ENCODE data around the gene IFITM10.
"Not testable (repeated sequence)": the region's sequence is repeated elsewhere in the genome, so short reads cannot be mapped to it uniquely, and the experiment has no call there.

Gene IFITM10

DNA sequence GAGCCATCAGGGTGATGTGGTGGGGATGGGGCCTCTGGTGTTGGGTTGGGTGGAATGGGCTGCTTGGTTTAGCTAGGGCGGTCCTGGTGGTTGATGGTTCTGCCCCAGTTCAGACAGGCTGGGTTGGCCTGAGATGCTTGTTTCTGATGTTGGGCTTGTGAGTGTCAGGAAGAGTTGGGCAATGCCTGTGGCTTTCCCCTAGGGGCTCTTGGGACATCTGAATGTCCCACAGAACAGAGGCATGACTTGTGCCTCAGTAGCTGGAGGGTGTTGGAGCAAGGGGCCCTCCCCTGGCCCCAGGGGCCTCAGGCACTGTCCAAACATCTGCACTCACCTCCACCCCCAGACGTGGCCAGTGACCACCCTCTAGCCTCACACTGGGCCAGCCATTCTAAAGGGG, 27.3 kb upstream of the IFITM10 start:
- DNase-seq = no peak

DNA sequence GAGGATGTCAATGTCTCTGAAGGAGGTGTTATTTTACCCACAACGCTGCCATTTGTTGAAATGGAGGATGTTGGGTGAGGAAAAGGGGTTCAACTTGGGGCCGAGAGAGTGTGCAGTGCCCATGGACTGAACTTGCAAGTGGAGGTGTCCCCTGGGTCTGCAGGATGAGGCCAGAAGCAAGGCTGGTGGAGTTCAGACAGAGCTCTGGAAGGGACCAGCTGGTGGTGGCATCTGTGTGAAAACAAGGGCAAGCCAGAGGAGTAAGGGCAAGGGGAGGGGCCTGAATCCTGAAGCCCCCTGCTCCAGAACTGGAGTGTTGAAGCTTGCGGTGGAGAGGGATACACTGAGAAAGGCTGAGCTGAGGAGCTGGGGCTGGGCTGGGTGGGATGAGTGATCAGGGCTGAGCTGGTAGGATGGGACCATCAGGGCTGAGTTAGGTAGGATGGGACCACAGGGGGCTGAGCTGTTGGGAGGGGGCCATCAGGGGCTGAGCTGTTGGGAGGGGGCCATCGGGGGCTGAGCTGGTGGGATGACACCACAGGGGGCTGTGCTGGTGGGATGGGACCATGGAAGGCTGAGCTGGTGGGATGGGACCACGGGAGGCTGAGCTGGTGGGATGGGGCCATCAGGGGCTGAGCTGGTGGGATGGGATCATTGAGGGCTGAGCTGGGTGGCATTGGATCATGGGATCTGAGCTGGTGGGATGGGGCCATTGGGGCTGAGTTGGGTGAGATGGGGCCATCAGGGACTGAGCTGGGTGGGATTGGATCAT, 26.7 kb upstream of the IFITM10 start:
- no peak for DNase-seq

- no peak for DNase-seq
These were observed 26.0 kb upstream of the IFITM10 start for GRCh38 chr11:1776331-1776851.

DNA sequence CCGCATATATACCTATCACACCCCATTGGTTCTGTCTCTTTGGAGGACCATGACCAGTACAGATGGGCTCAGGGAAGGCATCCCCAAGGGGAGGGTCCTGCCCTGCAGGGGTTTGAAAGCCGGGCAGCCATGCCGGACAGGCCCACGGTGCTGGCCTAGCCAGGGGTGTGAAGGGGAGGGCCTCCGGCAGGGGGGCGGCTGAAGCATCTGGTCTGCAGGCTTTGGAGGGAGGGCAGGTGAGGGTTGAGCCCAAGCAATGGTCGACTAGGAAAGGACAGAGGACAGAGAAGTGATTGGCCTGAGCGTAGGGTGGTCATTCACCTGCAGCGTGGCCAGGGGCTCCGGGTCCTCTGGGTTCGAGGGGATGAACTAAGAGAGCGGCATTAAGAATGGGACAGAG, 24.5 kb upstream of the IFITM10 start:
- DNase-seq = no peak

DNA sequence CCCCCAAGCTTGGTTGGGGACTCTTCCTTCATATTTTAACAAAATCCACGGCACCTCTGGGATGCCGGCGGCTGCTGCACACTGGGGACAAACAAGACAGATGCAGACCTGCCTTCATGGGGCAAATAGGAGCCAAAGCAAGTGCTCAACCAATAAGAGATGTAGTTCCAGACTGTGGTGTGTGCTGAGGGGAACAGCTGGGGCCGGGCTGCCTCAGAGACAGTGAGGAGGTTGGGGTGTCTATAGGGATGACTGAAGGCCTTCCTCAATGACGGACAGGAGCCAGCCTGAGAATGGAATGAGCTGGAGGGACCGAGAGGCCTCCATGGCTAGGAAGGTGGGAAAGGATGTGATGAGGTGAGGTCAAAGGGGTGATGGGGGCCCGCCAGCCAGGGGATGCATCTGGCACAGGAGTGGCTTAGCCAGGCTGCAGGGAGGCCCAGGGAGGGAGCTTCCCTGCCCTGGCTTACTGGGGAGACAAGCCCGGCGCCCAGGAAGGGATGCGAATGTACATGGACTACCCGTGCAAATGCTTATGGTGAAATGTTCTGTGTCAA, 23.7 kb upstream of the IFITM10 start:
- DNase-seq = no peak

GRCh38 chr11:1773131-1773993, 23.0 kb upstream of the IFITM10 start:
- DNase-seq = no peak

DNA sequence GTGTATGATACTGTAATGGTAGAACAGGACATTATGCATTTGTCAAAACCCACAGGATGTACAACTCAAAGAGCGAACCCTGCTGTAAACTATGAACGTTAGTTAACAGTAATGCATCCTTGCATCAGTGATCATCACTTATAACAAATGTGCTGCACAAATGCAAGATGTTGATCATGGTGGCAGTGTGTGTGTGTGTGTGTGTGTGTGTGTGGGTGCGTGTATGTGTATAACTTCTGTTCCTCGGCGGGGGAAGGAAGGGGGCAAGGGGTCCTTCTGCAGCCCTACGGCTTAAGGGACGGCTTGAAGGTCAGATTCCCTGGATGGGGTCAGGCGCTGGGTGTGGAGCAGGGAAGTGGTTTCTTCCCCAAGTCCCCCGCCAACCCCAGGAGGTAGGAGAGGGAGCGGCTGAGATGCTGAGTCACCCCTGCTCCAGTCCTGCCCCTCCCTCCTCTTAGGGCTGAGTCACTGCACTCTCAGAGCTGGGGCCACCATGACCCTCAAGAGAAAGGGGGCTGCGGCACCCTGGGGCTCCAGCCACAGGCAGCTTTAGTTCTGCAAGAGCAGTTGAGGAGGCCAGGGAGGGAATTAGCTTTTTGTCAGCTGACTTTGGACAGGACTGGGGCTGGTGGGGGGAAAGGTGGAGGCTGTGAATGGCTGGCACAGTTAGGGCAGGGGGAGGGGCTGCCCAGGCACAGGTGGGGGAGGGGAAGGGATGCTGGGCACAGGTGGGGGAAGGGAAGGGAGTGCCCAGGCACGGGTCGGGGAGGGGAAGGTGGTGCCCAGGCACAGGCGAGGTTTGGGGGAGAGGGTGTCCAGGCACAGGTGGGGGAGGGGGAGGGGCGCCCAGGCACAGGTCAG, 22.1 kb upstream of the IFITM10 start:
- peak; percentile 96 for DNase-seq

GRCh38 chr11:1771700-1772099, 21.3 kb upstream of the IFITM10 start:
- no peak for DNase-seq

- no peak for DNase-seq
These were observed 20.9 kb upstream of the IFITM10 start for GRCh38 chr11:1771273-1771672.

- no peak for DNase-seq
These were observed 20.1 kb upstream of the IFITM10 start for GRCh38 chr11:1770528-1770927.

- no peak for DNase-seq
These were observed 19.7 kb upstream of the IFITM10 start for GRCh38 chr11:1770061-1770460.

GRCh38 chr11:1769304-1769936, 19.0 kb upstream of the IFITM10 start:
- DNase-seq = not testable (repeated sequence)

- DNase-seq = no peak
These were observed 17.7 kb upstream of the IFITM10 start for GRCh38 chr11:1768141-1768469.

DNA sequence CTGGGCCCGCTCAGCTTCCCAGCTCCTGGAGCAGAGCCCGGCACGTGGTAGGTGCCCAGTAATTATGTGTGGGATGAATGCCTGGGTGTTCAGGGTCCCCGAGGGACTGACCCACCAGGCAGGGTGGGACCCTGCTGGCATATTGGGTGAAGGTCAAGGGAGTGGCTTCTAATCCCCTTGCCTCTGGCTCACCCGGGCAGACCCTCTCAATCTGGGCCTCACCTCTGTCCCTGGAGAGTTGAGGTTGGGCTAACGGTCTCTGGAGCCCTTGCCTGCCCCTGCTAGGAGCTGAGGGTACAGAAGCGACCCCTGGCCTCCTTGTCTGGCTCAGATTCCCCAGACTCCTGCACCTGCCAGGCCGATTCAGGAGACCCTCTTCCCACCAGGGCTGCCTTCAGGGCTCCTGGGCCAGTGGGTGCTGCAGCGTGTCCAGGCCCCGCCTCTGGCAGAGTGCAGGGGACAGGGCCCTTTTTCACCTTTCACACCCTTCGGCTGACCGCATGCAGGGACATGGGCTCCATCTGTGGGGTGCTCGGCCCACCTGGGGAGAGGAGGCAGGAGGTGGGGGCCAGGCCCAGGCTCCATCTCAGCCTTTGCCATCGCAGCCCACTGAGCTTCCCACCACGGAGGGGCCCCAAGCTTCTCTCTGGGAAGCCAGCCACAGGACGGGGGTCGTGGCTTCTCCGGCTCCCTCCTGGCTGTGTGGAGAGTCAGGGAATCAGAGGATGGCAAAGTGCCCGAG, 17.2 kb upstream of the IFITM10 start:
- DNase-seq = no peak

DNA sequence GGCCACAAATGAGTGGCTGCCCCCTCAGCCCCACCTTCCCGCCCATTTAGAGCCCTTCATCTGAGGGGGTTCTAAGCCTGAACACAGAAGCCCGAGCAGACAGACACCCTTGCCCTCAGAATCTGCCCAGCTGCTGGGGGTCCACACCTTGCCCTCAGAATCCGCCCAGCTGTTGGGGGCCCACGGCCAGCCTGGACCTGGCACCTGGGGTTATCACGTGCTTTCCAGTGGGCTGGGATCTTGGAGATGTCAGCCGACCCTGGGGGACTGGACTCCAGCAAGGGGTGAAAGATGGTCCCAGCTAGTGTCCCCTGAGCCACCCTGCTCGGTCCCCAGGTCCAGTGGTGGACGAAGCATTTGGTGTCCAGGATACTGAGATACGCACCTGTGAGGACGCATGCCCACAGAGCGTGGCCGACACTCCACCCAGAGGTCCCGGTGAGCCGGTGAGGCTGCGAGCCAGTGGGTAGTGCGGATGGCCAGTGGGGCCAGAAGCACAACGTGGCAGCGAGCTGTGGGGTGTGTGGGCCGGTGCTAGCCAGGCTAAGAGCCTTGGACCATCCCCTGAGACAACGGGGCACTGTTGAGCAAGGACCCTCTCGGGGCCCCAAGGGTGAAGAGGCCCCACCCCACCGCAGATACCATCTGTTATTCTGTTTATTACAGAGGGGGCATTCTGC, 16.5 kb upstream of the IFITM10 start:
- no peak for DNase-seq

- DNase-seq = no peak
These were observed 15.7 kb upstream of the IFITM10 start for GRCh38 chr11:1765871-1766718.

DNA sequence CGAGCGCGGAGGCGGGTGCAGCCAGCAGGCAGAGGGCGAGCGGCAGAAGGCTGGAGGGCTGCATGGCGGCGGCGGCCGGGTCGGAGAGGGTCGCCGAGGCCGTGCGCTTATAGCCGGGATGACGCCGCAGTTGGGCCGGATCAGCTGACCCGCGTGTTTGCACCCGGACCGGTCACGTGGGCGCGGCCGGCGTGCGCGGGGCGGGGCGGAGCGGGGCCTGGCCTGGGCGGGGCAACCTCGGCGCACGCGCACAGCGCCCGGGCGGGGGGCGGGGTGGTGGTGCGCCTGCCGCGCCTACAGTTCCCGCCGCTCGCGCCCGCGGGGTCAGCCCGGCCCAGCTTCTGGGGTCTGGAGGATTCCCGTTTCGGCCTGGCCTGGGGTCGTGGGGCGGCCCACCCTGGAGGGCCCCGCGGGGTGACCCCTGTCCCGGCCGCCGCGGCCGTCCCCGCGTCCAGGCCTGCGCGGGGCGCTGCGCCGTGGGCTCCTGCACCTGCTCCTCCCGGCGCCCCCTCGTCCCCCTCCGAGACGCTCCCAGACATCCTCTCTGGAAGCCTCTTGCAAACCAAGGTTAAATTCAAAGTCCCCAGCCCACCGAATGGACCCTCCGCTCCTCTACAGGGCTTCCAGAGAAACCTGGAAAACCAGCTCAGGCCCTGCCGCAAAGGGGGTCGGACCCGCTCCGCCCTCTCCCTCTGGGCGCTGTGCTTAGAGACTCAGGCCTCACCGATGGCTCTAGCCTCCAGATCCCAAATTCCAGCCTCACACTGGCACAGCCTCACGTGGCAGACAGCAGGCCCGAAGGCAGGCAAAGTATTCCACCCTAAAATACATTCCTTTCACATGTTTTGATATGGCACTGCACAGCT, 13.6 kb upstream of the IFITM10 start, which contains the start of gene CTSD:
Gene CTSD (minus strand): TSS at position 132 of the 866 bp plus-strand sequence. CDS start 68 bp downstream, at position 64.
- peak; percentile 100 for DNase-seq

DNA sequence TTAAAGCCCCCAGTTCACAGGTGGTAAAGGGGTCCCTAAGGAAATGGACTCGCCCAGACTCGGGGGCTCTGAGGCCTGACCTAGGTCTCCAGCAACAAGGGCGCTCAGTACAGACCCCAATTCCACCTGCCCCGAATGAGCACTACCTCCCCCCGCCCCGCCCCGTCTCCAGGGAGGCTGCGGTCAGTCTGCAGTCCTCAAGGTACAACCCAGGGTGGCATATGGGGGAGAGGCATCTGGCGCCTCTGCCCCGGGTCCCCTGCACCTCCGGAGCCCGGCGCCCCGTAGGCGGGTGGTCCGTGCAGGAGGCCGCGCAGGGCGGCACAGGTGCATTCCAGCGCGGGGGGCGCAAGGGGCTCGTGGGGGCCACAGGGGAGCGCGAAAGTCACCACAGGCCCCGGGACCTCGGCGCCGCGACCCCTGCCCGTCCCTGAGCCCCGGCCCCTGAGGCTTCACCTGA, 13.0 kb upstream of the IFITM10 start:
- DNase-seq = peak; percentile 71

Measured in 8988T (cell line).